Duodenal mucosa (tissue), 2 donors: ENCODE measurements around the gene ARL11.
A peak's percentile ranks its signal among the peaks of the same experiment; 100 is the strongest.
"Not testable (repeated sequence)": the region's sequence is repeated elsewhere in the genome, so short reads cannot be mapped to it uniquely, and the experiment has no call there.

ENCODE experiments used
- H3K27ac ChIP-seq: one replicate; pipeline ENCODE4 v1.7.0; 2013; ENCODE audit warnings: low read depth, low read length
- H3K27me3 ChIP-seq, 2 donors: one replicate each; pipeline ENCODE4 v1.7.0; 2013; ENCODE audit warnings: low read length in 2 of 2, control low read depth in 1 of 2; ENCODE audit not compliant: insufficient read depth in 2 of 2, control insufficient read depth in 1 of 2
- H3K36me3 ChIP-seq, 2 donors: one replicate each; pipeline ENCODE4 v1.7.0; 2013; ENCODE audit warnings: low read length in 2 of 2, control low read depth in 1 of 2; ENCODE audit not compliant: insufficient read depth in 2 of 2, control insufficient read depth in 1 of 2
- H3K4me1 ChIP-seq, 2 donors: one replicate each; pipeline ENCODE4 v1.7.0; 2013; ENCODE audit warnings: low read length in 2 of 2, control low read depth in 1 of 2; ENCODE audit not compliant: insufficient read depth in 2 of 2, control insufficient read depth in 1 of 2
- H3K4me3 ChIP-seq, 2 donors: one replicate each; pipeline ENCODE4 v1.7.0; 2013; ENCODE audit warnings: low read length in 2 of 2, low read depth in 1 of 2
- H3K9ac ChIP-seq, 2 donors: one replicate each; pipeline ENCODE4 v1.7.0; 2013; ENCODE audit warnings: low read length in 2 of 2, low read depth in 1 of 2
- H3K9me3 ChIP-seq, 2 donors: one replicate each; pipeline ENCODE4 v1.7.0; 2013; ENCODE audit warnings: low read length in 2 of 2, control low read depth in 1 of 2; ENCODE audit not compliant: control insufficient read depth in 1 of 2

Gene ARL11

DNA sequence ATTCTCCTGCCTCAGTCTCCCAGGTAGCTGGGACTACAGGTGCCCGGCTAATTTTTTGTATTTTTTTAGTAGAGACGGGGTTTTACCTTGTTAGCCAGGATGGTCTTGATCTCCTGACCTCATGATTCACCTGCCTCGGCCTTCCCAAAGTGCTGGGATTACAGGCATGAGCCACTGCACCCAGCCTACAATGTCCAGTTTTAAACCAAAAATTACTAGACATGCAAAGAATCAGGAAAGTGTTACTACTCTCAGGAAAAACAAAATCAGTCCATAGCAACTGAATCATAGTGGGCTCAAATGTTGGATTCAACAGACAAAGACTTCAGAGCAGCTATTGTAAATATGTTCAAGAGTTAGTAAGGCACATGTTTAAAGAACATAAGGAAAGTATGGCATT is 16.3 kb upstream of the ARL11 start:
- H3K4me3 ChIP-seq, H3K36me3 ChIP-seq, H3K4me1 ChIP-seq, H3K27ac ChIP-seq, H3K27me3 ChIP-seq, H3K9me3 ChIP-seq, H3K9ac ChIP-seq: not testable (repeated sequence)

DNA sequence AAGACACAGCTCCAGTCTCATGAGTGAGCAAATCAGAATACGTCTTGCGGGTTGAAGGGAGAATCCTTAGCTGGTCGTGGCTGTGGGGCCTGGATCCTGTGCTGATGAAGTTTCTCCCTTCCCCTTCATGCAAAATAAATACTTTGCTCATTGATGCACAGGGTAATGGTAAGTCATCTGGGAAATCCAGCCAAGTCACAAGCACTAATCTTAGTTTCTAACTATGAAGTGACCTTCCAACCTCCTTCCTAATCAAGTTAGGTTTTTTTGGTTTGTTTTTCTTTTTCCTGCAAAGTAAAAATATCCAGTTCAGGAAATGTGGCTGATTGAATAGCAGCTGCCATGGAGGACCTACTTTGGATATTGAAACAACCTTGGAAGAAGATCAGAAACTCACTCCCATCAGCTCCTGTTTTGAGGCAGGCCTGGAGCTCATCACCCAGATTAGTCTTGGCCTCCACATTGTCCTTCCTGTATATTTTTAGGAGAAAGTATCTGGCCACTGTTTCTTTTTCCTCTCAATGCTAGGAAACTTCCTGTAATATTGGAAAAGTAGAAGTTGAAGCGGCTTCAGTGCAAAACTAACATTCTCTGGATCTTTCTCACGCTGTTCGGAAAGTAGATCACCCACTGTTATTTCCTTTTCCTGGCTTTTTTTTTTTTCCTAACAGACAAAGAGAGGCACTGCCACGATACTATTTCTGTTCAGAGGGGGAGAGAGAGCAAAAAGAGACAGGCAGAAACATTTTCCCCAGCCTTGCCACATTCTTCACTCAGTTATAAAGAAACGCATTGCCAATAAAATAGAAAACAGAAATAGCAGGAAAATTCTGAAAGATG is 12.3 kb upstream of the ARL11 start:
- Histone ChIP-seq H3K9ac (no peak overlapping the region), H3K4me1 (no peaks in the 10 kb centered on the region), H3K36me3 (no peaks in the 10 kb centered on the region), H3K27me3 (no peaks in the 10 kb centered on the region), H3K27ac (no peak overlapping the region), H3K9me3 (no peaks in the 10 kb centered on the region), H3K4me3 (no peak overlapping the region)

DNA sequence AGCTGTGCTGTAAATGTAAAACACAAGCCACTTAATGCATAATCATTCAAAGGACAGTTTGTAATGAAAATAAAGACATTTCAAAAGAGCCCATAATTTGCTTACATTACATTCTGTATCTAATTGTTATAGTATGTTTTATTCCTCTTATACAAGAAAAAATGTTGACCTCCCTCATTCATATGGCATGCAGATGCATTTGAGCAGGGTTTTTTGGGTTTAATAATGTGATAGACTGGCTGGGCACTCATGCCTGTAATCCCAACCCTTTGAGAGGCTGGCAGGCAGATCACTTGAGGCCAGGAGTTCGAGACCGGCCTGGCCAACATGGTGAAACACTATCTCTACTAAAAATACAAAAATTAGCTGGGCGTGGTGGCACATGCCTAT is 11.6 kb upstream of the ARL11 start:
- Histone ChIP-seq H3K36me3 (no peaks in the 10 kb centered on the region), H3K4me3 (no peak overlapping the region), H3K4me1 (no peaks in the 10 kb centered on the region), H3K9ac (no peak overlapping the region), H3K9me3 (no peaks in the 10 kb centered on the region), H3K27me3 (no peaks in the 10 kb centered on the region), H3K27ac (no peak overlapping the region)

- H3K27ac ChIP-seq, result no peak overlapping the region
- H3K36me3 ChIP-seq, result no peaks in the 10 kb centered on the region
- H3K9me3 ChIP-seq, result no peaks in the 10 kb centered on the region
- H3K4me3 ChIP-seq, result peak overlapping the region; percentile 3 to 56
- H3K4me1 ChIP-seq, result peaks cover 0 to 3% of the 10 kb centered on the region in 2 donors
- no peak overlapping the region for H3K9ac ChIP-seq
- no peaks in the 10 kb centered on the region for H3K27me3 ChIP-seq
Measured at GRCh38 chr13:49620170-49620621, 8.1 kb upstream of the ARL11 start.

DNA sequence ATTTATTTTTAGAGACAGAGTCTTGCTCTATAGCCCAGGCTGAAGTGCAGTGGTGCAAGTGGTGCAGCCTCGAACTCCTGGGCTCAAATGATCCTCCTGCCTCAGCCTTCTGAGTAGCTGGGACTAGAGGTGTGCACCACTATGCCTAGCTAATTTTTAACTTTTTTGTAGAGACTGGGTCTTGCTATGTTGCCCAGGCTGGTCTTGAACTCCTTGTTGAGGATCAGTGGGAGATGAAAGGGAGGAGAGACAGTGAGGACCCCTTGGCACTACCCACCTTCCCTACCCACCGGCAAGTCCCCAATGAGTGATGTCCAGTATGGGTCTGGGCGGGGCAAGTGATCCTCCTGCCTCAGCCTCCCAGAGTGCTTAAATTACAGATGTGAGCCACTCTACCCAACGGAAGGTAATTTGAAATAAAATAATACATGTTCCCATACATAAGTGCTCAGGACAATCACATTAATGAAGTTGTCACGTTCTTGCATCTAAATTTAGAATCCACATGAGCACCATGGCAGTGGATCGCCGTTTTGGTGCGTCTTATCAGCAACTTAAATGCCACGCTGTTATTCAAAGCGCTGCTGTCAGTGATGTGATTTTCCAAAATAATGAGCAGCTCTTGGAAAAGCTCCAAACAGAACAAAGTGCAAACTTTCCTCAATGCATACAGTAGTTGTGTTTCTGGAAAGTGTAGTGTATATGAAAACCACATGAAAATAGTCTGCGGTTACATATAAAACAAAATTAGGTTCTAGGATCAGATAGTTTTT is 5.9 kb upstream of the ARL11 start:
- peaks cover 7 to 13% of the 10 kb centered on the region in 2 donors for H3K4me1 ChIP-seq
- no peaks in the 10 kb centered on the region for H3K27me3 ChIP-seq
- no peak overlapping the region for H3K9ac ChIP-seq
- no peaks in the 10 kb centered on the region for H3K9me3 ChIP-seq
- H3K27ac ChIP-seq, result no peak overlapping the region
- H3K36me3 ChIP-seq, result no peaks in the 10 kb centered on the region
- H3K4me3 ChIP-seq, result no peak overlapping the region

DNA sequence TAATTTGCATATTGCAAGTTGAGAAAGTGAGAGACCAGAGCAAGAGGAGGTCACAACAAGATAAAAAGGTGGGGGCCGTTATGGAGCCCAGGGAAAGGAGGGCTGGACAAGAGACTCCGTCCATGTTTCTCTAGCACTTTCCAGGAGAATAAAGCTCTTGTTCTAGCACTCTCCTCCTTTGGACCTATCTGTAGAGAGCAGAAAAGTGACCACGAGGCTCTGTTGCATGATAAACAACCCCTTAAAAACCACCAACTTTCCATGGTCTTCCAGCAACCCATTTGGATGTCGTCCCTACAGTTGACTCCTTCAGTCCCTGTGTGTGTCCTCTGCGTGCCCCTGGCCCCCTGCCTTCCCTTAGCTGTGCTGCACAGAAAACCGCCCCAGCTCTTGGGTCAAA is 4.1 kb upstream of the ARL11 start:
- no peak overlapping the region for H3K4me3 ChIP-seq
- H3K27ac ChIP-seq, result no peak overlapping the region
- H3K9me3 ChIP-seq, result no peaks in the 10 kb centered on the region
- peaks cover 7 to 19% of the 10 kb centered on the region in 2 donors for H3K4me1 ChIP-seq
- no peaks in the 10 kb centered on the region for H3K27me3 ChIP-seq
- no peak overlapping the region for H3K9ac ChIP-seq
- no peaks in the 10 kb centered on the region for H3K36me3 ChIP-seq

DNA sequence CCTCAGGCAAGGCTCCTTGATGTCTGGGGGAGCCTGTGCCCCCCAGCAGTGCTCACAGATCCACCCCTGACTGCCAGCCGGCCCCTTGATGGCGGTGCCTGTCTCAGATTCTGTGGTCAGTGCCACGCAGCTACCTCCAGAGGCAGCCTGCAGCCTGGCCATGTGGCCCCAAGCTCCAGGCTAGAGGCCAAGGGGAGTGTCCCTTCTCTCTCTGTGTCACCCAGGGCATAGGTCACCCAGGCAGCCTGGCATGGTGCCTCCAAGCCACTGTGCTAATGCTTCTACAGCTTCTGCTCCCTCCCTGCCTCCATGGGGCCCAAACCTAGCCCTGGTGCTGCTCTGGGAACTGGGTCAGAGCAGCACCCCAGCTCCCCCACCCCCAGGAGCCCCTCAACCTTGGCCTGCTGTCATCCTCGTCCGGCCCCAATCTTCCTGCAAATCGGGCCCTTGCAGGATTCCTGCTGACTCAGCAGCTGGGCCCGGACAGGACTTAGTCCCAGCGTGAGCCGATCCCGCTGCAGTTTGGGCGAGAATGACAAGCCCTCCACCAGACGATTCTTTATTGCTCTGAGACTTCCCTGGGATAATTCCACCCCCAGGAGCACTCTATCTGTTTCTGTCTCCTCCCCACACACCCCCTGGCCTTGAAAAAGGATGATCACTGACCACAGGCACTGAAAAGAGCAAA is 2.8 kb upstream of the ARL11 start:
- H3K4me1 ChIP-seq, result peaks cover 7 to 24% of the 10 kb centered on the region in 2 donors
- H3K36me3 ChIP-seq, result no peaks in the 10 kb centered on the region
- peak overlapping the region; percentile 34 for H3K27ac ChIP-seq
- H3K4me3 ChIP-seq, result peak overlapping the region in 1 of 2 donors; percentile 18
- H3K27me3 ChIP-seq, result no peaks in the 10 kb centered on the region
- no peaks in the 10 kb centered on the region for H3K9me3 ChIP-seq
- no peak overlapping the region for H3K9ac ChIP-seq

- Histone ChIP-seq H3K9me3 (no peaks in the 10 kb centered on the region), H3K27ac (no peak overlapping the region), H3K4me3 (peak overlapping the region in 1 of 2 donors; percentile 82), H3K9ac (no peak overlapping the region), H3K36me3 (no peaks in the 10 kb centered on the region), H3K4me1 (peaks cover 7 to 24% of the 10 kb centered on the region in 2 donors), H3K27me3 (no peaks in the 10 kb centered on the region)
Measured at GRCh38 chr13:49629196-49629938, 1.1 kb downstream of the ARL11 start.

DNA sequence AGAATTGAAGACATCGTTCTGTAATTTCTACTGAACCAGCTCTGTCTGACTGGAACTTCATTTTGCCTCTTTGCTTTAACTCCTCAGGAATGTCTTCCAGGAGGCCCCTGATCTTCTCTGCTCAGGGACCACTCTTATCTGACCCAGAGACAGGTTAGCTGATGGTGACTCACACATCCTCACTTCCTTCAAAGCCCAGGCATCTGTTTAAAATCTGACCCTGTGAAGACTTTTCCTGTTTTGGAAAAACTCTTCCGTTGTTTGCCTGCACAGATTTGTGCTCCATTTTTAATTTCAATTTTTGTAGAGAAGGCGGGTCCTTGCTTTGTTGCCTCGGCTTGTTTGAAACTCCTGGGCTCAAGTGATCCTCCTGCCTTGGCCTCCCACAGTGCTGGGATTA is 1.6 kb downstream of the ARL11 start:
- Histone ChIP-seq H3K36me3 (no peaks in the 10 kb centered on the region), H3K9me3 (no peaks in the 10 kb centered on the region), H3K27ac (no peak overlapping the region), H3K4me3 (no peak overlapping the region), H3K4me1 (peaks cover 7 to 24% of the 10 kb centered on the region in 2 donors), H3K9ac (no peak overlapping the region), H3K27me3 (no peaks in the 10 kb centered on the region)
